Ishikawa (cell line): ENCODE measurements around the gene ROBO1.

Experiments used
- CEBPB ChIP-seq: IDR thresholded peaks from 2 replicates; pipeline ENCODE4 v1.6.1; 2012
- CREB1 ChIP-seq: IDR thresholded peaks from 2 replicates; pipeline ENCODE4 v1.6.1; 2012; ENCODE audit warnings: low read depth
- EGR1 ChIP-seq: IDR thresholded peaks from 2 replicates; pipeline ENCODE4 v1.6.1; 2012
- EP300 ChIP-seq: IDR thresholded peaks from 2 replicates; pipeline ENCODE4 v1.6.1; 2012; ENCODE audit warnings: borderline replicate concordance
- FOXM1 ChIP-seq: IDR thresholded peaks from 2 replicates; pipeline ENCODE4 v1.6.1; 2012; ENCODE audit warnings: low read depth, borderline replicate concordance
- NFIC ChIP-seq: IDR thresholded peaks from 2 replicates; pipeline ENCODE4 v1.6.1; 2012
- RAD21 ChIP-seq: IDR thresholded peaks from 2 replicates; pipeline ENCODE4 v1.6.1; 2012; ENCODE audit warnings: low read depth
- TAF1 ChIP-seq: IDR thresholded peaks from 2 replicates; pipeline ENCODE4 v1.6.1; 2012; ENCODE audit warnings: low read depth, mild to moderate bottlenecking
- TCF12 ChIP-seq: IDR thresholded peaks from 2 replicates; pipeline ENCODE4 v1.6.1; 2012; ENCODE audit warnings: low read depth
- TEAD4 ChIP-seq: IDR thresholded peaks from 2 replicates; pipeline ENCODE4 v1.6.1; 2012
- YY1 ChIP-seq: IDR thresholded peaks from 2 replicates; pipeline ENCODE4 v1.6.1; 2012; ENCODE audit warnings: low read depth
- ZBTB7A ChIP-seq: IDR thresholded peaks from 2 replicates; pipeline ENCODE4 v1.6.1; 2012; ENCODE audit warnings: low read depth
- TF ChIP-seq, protein P1 (sequence below): IDR thresholded peaks from 2 replicates; pipeline ENCODE4 v1.6.1; 2012; ENCODE audit warnings: low read depth, mild to moderate bottlenecking
- TF ChIP-seq, protein P2 (sequence below): IDR thresholded peaks from 2 replicates; pipeline ENCODE4 v1.6.1; 2012
- TF ChIP-seq, protein P3 (sequence below): IDR thresholded peaks from 2 replicates; pipeline ENCODE4 v1.6.1; 2012

The ROBO1 gene

DNA sequence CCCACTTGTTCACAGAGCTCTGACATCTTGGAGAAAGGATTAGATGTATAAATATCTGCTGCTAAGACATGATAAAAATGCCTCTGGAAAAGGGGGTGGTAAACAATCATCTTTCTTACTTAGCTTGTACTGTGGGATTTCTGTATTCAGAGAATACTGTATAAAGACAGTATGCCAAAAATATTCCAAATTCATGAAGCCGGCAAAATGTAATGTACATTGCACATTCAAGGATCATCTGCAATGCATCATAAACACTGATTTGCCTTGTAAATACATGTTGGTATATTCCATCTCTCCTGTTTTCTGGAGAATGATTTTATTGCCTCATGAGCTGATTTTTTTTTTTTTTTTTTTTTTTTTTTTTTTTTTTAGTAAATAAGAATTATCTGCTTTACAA lies 355.3 kb downstream of the ROBO1 start:
- TF ChIP-seq TEAD4 (no peak), TAF1 (no peak), RAD21 (no peak), TCF12 (no peak), YY1 (no peak), NFIC (no peak), CREB1 (no peak), CEBPB (no peak), FOXM1 (no peak), EP300 (no peak), ZBTB7A (no peak), EGR1 (no peak)
- TF ChIP-seq, protein P1, sequence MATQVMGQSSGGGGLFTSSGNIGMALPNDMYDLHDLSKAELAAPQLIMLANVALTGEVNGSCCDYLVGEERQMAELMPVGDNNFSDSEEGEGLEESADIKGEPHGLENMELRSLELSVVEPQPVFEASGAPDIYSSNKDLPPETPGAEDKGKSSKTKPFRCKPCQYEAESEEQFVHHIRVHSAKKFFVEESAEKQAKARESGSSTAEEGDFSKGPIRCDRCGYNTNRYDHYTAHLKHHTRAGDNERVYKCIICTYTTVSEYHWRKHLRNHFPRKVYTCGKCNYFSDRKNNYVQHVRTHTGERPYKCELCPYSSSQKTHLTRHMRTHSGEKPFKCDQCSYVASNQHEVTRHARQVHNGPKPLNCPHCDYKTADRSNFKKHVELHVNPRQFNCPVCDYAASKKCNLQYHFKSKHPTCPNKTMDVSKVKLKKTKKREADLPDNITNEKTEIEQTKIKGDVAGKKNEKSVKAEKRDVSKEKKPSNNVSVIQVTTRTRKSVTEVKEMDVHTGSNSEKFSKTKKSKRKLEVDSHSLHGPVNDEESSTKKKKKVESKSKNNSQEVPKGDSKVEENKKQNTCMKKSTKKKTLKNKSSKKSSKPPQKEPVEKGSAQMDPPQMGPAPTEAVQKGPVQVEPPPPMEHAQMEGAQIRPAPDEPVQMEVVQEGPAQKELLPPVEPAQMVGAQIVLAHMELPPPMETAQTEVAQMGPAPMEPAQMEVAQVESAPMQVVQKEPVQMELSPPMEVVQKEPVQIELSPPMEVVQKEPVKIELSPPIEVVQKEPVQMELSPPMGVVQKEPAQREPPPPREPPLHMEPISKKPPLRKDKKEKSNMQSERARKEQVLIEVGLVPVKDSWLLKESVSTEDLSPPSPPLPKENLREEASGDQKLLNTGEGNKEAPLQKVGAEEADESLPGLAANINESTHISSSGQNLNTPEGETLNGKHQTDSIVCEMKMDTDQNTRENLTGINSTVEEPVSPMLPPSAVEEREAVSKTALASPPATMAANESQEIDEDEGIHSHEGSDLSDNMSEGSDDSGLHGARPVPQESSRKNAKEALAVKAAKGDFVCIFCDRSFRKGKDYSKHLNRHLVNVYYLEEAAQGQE, result no peak
- TF ChIP-seq, protein P2, sequence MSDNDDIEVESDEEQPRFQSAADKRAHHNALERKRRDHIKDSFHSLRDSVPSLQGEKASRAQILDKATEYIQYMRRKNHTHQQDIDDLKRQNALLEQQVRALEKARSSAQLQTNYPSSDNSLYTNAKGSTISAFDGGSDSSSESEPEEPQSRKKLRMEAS, result no peak
- TF ChIP-seq, protein P3, sequence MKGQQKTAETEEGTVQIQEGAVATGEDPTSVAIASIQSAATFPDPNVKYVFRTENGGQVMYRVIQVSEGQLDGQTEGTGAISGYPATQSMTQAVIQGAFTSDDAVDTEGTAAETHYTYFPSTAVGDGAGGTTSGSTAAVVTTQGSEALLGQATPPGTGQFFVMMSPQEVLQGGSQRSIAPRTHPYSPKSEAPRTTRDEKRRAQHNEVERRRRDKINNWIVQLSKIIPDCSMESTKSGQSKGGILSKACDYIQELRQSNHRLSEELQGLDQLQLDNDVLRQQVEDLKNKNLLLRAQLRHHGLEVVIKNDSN, result no peak

DNA sequence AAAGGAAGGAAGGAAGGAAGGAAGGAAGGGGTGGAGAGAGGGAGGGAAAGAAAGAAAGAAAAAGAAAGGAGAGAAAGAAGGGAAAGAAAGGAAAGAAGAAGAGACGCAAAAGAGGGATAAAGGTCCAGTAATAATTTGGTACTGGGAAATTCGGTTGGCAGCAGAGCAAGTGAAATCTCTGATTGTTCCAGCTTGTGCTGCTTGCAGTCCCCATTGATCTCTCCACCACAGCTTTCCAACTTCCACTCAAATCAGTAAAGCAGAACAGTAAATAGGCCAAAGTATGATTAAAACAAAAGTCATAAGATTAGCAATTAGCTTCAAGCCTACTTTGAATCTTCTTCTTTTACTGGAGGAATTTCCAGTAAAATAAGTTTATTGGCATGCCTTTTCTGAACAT lies 357.2 kb downstream of the ROBO1 start:
- TF ChIP-seq TEAD4 (no peak), EGR1 (no peak), TCF12 (no peak), CREB1 (no peak), YY1 (no peak), TAF1 (no peak), RAD21 (no peak), NFIC (no peak), ZBTB7A (no peak), FOXM1 (no peak), EP300 (no peak), CEBPB (no peak)
- TF ChIP-seq, protein P2, result no peak
- TF ChIP-seq, protein P3, result no peak
- TF ChIP-seq, protein P1, result no peak

DNA sequence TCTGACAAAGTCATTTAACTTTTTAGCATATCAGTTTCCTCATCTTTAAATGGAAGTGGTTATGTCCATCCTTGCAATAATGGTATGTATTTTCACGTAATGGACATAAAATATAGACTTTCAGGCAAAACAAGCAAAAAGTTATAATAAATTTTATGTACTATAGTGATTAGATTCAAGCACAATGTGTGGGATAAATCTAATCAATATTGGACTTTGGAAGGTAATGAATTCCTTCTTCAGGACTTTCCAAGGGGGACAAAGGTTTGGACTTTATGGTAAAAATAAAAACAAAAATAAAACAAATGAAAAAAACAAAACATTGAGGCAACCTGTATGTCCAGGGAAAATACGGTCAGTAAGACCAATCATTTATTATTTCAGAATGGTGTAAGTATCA lies 357.7 kb downstream of the ROBO1 start:
- TF ChIP-seq RAD21 (no peak), TCF12 (no peak), ZBTB7A (no peak), EGR1 (no peak), EP300 (no peak), TEAD4 (no peak), CEBPB (no peak), NFIC (no peak)

DNA sequence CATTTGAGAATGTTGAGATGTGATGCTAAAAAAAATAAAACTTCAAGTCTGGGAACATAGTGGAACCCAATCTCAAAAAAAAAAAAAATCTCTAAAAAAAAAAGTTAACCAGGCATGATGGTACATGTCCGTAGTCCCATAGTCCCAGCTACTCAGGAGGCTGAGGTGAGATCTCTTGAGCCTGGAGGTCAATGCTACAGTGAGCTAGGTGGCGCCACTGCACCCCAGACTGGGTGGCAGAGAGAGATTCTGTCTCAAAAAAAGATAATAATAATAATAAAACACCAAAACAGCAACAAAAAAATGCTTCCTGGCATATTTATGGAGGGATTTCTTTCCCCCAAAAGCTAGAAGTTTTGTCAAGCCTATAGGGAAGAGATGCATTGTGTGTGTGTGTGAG lies 361.6 kb downstream of the ROBO1 start:
- TF ChIP-seq TEAD4 (no peak), RAD21 (peak; percentile 31; the same call in 1 of the 2 replicates)

DNA sequence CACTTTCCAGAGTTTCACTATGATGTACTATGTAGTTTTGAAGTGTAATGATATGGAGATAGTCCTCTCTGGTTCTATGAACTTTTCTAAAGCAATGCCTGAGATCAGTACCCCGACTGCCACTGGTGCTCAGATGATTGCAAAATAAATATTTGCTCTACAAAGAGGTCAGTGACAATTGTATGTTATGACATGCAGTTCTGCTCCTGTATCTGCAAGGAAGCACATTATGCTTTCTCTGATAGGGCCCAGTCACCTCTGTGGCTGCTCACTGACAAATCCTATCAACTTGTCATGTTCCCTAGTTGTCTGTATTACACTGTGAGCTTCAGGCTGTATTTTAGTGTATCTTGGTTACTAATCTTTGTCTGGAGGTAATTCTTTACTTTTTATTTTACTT lies 362.6 kb downstream of the ROBO1 start:
- TF ChIP-seq RAD21 (no peak), CREB1 (no peak), CEBPB (no peak), EP300 (no peak), TAF1 (no peak), NFIC (no peak), YY1 (no peak), TCF12 (no peak), FOXM1 (no peak), EGR1 (no peak), TEAD4 (no peak), ZBTB7A (no peak)
- TF ChIP-seq, protein P2, result no peak
- TF ChIP-seq, protein P3, result no peak
- TF ChIP-seq, protein P1, result no peak
